OCI-LY7 (cell line): ENCODE results near the gene JAG2. TPM values are rescaled to one million over a fixed set of nuclear protein-coding genes. Genes with fewer than 3 reads are reported as not detected.

ENCODE experiments used
- BruUV-seq: library from RNA; stranded (reverse); fragments of 400-500 nt; replicated peaks from 2 replicates; lab custom pipeline; 2021; lab: Mats Ljungman, UMichigan
- CTCF ChIA-PET: fragments of 300-600 bp; sonication (Branson Sonifier 250); formaldehyde crosslinking; loops from one replicate; lab custom pipeline; 2022; ENCODE audit warnings: antibody characterized with exemption; ENCODE audit not compliant: unreplicated experiment; lab: Charles Lee
- POLR2A ChIA-PET: fragments of 300-600 bp; sonication (Branson Sonifier 250); formaldehyde crosslinking; loops from one replicate; lab custom pipeline; 2022; ENCODE audit warnings: antibody characterized with exemption; lab: Charles Lee
- DNase-seq: peaks from one replicate; pipeline ENCODE4 v3.0.0-alpha.2; 2015; ENCODE audit warnings: low spot score
- H2AFZ ChIP-seq: fragments of 200-600 bp; sonication (generic), shearing (Covaris generic); 2 replicates; pipeline ENCODE4 v1.6.1; 2014; ENCODE audit warnings: mild to moderate bottlenecking, antibody characterized with exemption, low read length, moderate library complexity
- H3K27ac ChIP-seq: fragments of 200-600 bp; sonication (generic); 2 replicates; pipeline ENCODE4 v1.5.1; 2014; ENCODE audit warnings: mixed run types, low read depth, mild to moderate bottlenecking, moderate library complexity, low read length, inconsistent platforms; ENCODE audit not compliant: poor library complexity, severe bottlenecking
- H3K36me3 ChIP-seq: fragments of 200-600 bp; sonication (generic); 2 replicates; pipeline ENCODE4 v1.6.1; 2014; ENCODE audit warnings: mild to moderate bottlenecking, antibody characterized with exemption, low read length, moderate library complexity, mixed read lengths; ENCODE audit not compliant: insufficient read depth
- H3K4me1 ChIP-seq: fragments of 200-600 bp; sonication (generic); 2 replicates; pipeline ENCODE4 v1.5.1; 2014; ENCODE audit warnings: mild to moderate bottlenecking, low read length; ENCODE audit not compliant: insufficient read depth, poor library complexity, severe bottlenecking
- H3K4me2 ChIP-seq: fragments of 200-600 bp; sonication (generic); 2 replicates; pipeline ENCODE4 v1.6.1; 2014; ENCODE audit warnings: mild to moderate bottlenecking, low read length
- H3K4me3 ChIP-seq: fragments of 200-600 bp; sonication (generic); 2 replicates; pipeline ENCODE4 v1.5.1; 2014; ENCODE audit warnings: mild to moderate bottlenecking, low read depth, low read length; ENCODE audit not compliant: poor library complexity, severe bottlenecking
- H3K79me2 ChIP-seq: fragments of 200-600 bp; sonication (generic); 2 replicates; pipeline ENCODE4 v1.6.1; 2016; ENCODE audit warnings: low read depth, mild to moderate bottlenecking, low read length, moderate library complexity, mixed read lengths; ENCODE audit not compliant: insufficient read depth
- H3K9me2 ChIP-seq: fragments of 200-600 bp; sonication (generic); 2 replicates; pipeline ENCODE4 v1.6.1; 2016; ENCODE audit warnings: mild to moderate bottlenecking, low read length, mixed read lengths; ENCODE audit not compliant: insufficient read depth
- H3K9me3 ChIP-seq: fragments of 200-600 bp; sonication (generic); 2 replicates; pipeline ENCODE4 v1.6.1; 2014; ENCODE audit warnings: mild to moderate bottlenecking, mixed run types, low read length, mixed read lengths
- H4K20me1 ChIP-seq: fragments of 200-600 bp; sonication (generic); 2 replicates; pipeline ENCODE4 v1.6.1; 2014; ENCODE audit warnings: mild to moderate bottlenecking, antibody characterized with exemption, low read length, moderate library complexity, mixed read lengths; ENCODE audit not compliant: insufficient read depth
- CTCF ChIP-seq: fragments of 200-600 bp; sonication (generic); conservative IDR thresholded peaks from 2 replicates; pipeline ENCODE4 v1.5.1; 2014; ENCODE audit warnings: mild to moderate bottlenecking, antibody characterized with exemption, low read length, moderate library complexity, mixed read lengths
- EZH2phosphoT487 ChIP-seq: fragments of 200-600 bp; sonication (generic); IDR thresholded peaks from 2 replicates; pipeline ENCODE4 v1.6.1; 2018; ENCODE audit warnings: low read depth, borderline replicate concordance, mild to moderate bottlenecking, mixed run types, antibody characterized with exemption, low read length, moderate library complexity, mixed read lengths
- intact Hi-C: fragments of 100-400 bp; cut with micrococcal nuclease; formaldehyde crosslinking; loops from one replicate; pipeline ENCODE4 v1.10.0; 2022; ENCODE audit not compliant: unreplicated experiment
- total RNA-seq, 2 experiments: library from RNA; depleted of rRNA in 1 of 2; stranded (reverse); fragments of >200 nt in 1 of 2; shearing (Covaris generic) in 1 of 2; gene quantifications; 2 replicates each; pipeline ENCODE4 v1.2.3, GENCODE V29; 2014 to 2022

Gene JAG2
- total RNA-seq, 2 experiments from 2014 or later = 5.0 to 6.0 TPM

GRCh38 chr14:105123981-105124765, 44.4 kb downstream of the JAG2 start:
- CTCF ChIA-PET = no interaction called here
- Histone ChIP-seq H3K4me2 (no peak overlapping the region), H3K27ac (no peak overlapping the region), H3K4me1 (no peaks in the 10 kb centered on the region), H2AFZ (no peak overlapping the region), H3K36me3 (no peaks in the 10 kb centered on the region), H3K4me3 (no peak overlapping the region), H4K20me1 (no peaks in the 10 kb centered on the region), H3K79me2 (no peaks in the 10 kb centered on the region), H3K9me3 (0 out of 2 replicates have a peak, but pooled peaks cover 10% of the 10 kb centered on the region), H3K9me2 (no peaks in the 10 kb centered on the region)
- intact Hi-C loops = no loop called here
- POLR2A ChIA-PET = interaction anchor here (0.6 kb wide), 1 partner anchor 254 kb away, joined by 3 read pairs; no protein-coding TSS in a partner anchor
- TF ChIP-seq EZH2phosphoT487 (no peak), CTCF (no peak)
- no TSS peak for BruUV-seq
- DNase-seq = no peak

DNA sequence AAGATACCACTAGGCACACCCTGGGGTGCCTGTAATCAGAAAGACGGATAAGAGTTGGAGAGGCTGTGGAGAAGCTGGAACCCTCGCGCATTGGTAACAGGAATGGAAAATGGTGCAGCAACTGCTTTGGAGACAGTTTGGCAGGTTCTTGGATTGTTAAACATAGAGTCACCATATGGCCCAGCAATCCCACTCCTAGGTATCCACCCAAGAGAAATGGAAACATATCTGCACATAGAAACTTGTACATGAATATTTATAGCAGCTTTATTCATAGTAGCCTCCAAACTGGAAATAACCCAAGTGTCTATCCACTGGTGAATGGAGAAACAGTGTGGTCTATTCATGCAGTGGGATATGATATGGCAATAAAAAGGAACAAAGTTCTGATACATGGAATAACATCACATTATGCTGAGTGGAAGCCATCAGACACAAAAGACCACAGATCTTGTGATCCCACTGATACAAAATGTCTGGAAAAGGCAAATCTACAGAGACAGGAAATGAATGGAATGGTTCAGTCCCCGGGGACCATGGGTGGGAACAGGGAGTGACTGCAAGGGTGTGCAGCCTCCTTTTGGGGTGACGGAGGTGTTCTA, 45.4 kb downstream of the JAG2 start:
- no peak overlapping the region for H3K4me2 ChIP-seq
- DNase-seq = no peak
- no peaks in the 10 kb centered on the region for H3K79me2 ChIP-seq
- no peaks in the 10 kb centered on the region for H3K9me2 ChIP-seq
- H3K36me3 ChIP-seq = no peaks in the 10 kb centered on the region
- BruUV-seq = no TSS peak
- TF ChIP-seq EZH2phosphoT487 (no peak), CTCF (no peak)
- intact Hi-C loops = no loop called here
- H4K20me1 ChIP-seq = no peaks in the 10 kb centered on the region
- ChIA-PET CTCF (no interaction called here), POLR2A (no interaction called here)
- H3K4me3 ChIP-seq = no peak overlapping the region
- H2AFZ ChIP-seq = no peak overlapping the region
- no peaks in the 10 kb centered on the region for H3K4me1 ChIP-seq
- 0 out of 2 replicates have a peak, but pooled peaks cover 10% of the 10 kb centered on the region for H3K9me3 ChIP-seq
- no peak overlapping the region for H3K27ac ChIP-seq

GRCh38 chr14:105120056-105120455, 48.5 kb downstream of the JAG2 start:
- no peaks in the 10 kb centered on the region for H3K4me1 ChIP-seq
- H3K4me2 ChIP-seq = no peak overlapping the region
- no peak overlapping the region for H3K27ac ChIP-seq
- no peaks in the 10 kb centered on the region for H3K79me2 ChIP-seq
- H3K9me2 ChIP-seq = no peaks in the 10 kb centered on the region
- H3K36me3 ChIP-seq = no peaks in the 10 kb centered on the region
- no TSS peak for BruUV-seq
- 0 out of 2 replicates have a peak, but pooled peaks cover 10% of the 10 kb centered on the region for H3K9me3 ChIP-seq
- no peak for DNase-seq
- H3K4me3 ChIP-seq = no peak overlapping the region
- no peaks in the 10 kb centered on the region for H4K20me1 ChIP-seq
- POLR2A ChIA-PET = no interaction called here
- TF ChIP-seq EZH2phosphoT487 (no peak), CTCF (no peak)
- CTCF ChIA-PET = no interaction called here
- intact Hi-C loops = no loop called here
- no peak overlapping the region for H2AFZ ChIP-seq
